GM19455 (cell line): ENCODE results near the gene UBE2U.
"Not testable (repeated sequence)": the region's sequence is repeated elsewhere in the genome, so short reads cannot be mapped to it uniquely, and the experiment has no call there.

Experiments used
- ATAC-seq: cut with Tn5 transposase; IDR thresholded peaks from one replicate; pipeline ENCODE4 v1.9.1; 2021; ENCODE audit not compliant: unreplicated experiment

UBE2U gene

GRCh38 chr1:64236541-64236954 lies 33.1 kb downstream of the UBE2U start:
- ATAC-seq = no peak

GRCh38 chr1:64239519-64239918 lies 36.1 kb downstream of the UBE2U start:
- not testable (repeated sequence) for ATAC-seq

GRCh38 chr1:64240206-64240605 lies 36.8 kb downstream of the UBE2U start:
- no peak for ATAC-seq

GRCh38 chr1:64241069-64241468 lies 37.6 kb downstream of the UBE2U start:
- no peak for ATAC-seq

GRCh38 chr1:64242895-64243756 lies 39.7 kb downstream of the UBE2U start:
- ATAC-seq = no peak

GRCh38 chr1:64243757-64244080 lies 40.3 kb downstream of the UBE2U start:
- ATAC-seq = no peak

GRCh38 chr1:64245495-64245894 lies 42.1 kb downstream of the UBE2U start:
- no peak for ATAC-seq

GRCh38 chr1:64246294-64246917 lies 43.0 kb downstream of the UBE2U start:
- no peak for ATAC-seq

GRCh38 chr1:64248065-64248464 lies 44.6 kb downstream of the UBE2U start:
- ATAC-seq = no peak

GRCh38 chr1:64250472-64250871 lies 47.0 kb downstream of the UBE2U start:
- ATAC-seq = not testable (repeated sequence)

GRCh38 chr1:64251971-64252370 lies 48.5 kb downstream of the UBE2U start:
- no peak for ATAC-seq

- ATAC-seq = not testable (repeated sequence)
Measured at GRCh38 chr1:64257233-64257632, 53.8 kb downstream of the UBE2U start.

- ATAC-seq = not testable (repeated sequence)
Measured at GRCh38 chr1:64258444-64258843, 55.0 kb downstream of the UBE2U start.

GRCh38 chr1:64263335-64263734 lies 59.9 kb downstream of the UBE2U start:
- ATAC-seq = no peak

GRCh38 chr1:64263856-64264255 lies 60.4 kb downstream of the UBE2U start:
- no peak for ATAC-seq

- ATAC-seq = no peak
Measured at GRCh38 chr1:64265141-64265540, 61.7 kb downstream of the UBE2U start.

- ATAC-seq = no peak
Measured at GRCh38 chr1:64266991-64267390, 63.6 kb downstream of the UBE2U start.

GRCh38 chr1:64268653-64269557 lies 65.5 kb downstream of the UBE2U start:
- ATAC-seq = no peak

- no peak for ATAC-seq
Measured at GRCh38 chr1:64269558-64269884, 66.1 kb downstream of the UBE2U start.

GRCh38 chr1:64280001-64280400 lies 76.6 kb downstream of the UBE2U start:
- ATAC-seq = no peak

GRCh38 chr1:64282351-64282750 lies 78.9 kb downstream of the UBE2U start:
- ATAC-seq = no peak

- ATAC-seq = no peak
Measured at GRCh38 chr1:64287071-64287470, 83.6 kb downstream of the UBE2U start.
